Brain microvascular endothelial cell (primary cell): ENCODE measurements around the gene OR4Q2.
"Not testable (repeated sequence)": the region's sequence is repeated elsewhere in the genome, so short reads cannot be mapped to it uniquely, and the experiment has no call there.

ENCODE experiments used
- DNase-seq: peaks from one replicate; pipeline ENCODE4 v3.0.0-alpha.2; 2020
- H3K27ac ChIP-seq: fragments of 250-450 bp; sonication (Bioruptor Pico); 2 replicates; pipeline ENCODE4 v1.5.1; 2020; ENCODE audit warnings: mild to moderate bottlenecking, moderate library complexity
- H3K27me3 ChIP-seq: fragments of 250-450 bp; sonication (Bioruptor Pico); replicated peaks from 2 replicates; pipeline ENCODE4 v1.5.1; 2020; ENCODE audit warnings: mild to moderate bottlenecking
- H3K36me3 ChIP-seq: fragments of 250-450 bp; sonication (Bioruptor Pico); replicated peaks from 2 replicates; pipeline ENCODE4 v1.5.1; 2020; ENCODE audit warnings: mild to moderate bottlenecking
- H3K4me3 ChIP-seq: 2 replicates; pipeline ENCODE4 v1.5.1; 2011; ENCODE audit warnings: low read depth, mild to moderate bottlenecking, control low read depth, low read length, moderate library complexity
- in situ Hi-C: cut with HindIII; loops from 2 replicates; pipeline ENCODE4 v1.10.0; 2017; ENCODE audit warnings: low sequenced_read_pairs, low pct_ligation_motif_present
- TF ChIP-seq, protein P1 (sequence below): IDR thresholded peaks from 2 replicates; pipeline ENCODE4 v1.5.1; 2011; ENCODE audit warnings: low read depth, mild to moderate bottlenecking, moderate library complexity, low read length, control low read depth, inconsistent platforms; ENCODE audit errors: missing control alignments

OR4Q2 gene

DNA sequence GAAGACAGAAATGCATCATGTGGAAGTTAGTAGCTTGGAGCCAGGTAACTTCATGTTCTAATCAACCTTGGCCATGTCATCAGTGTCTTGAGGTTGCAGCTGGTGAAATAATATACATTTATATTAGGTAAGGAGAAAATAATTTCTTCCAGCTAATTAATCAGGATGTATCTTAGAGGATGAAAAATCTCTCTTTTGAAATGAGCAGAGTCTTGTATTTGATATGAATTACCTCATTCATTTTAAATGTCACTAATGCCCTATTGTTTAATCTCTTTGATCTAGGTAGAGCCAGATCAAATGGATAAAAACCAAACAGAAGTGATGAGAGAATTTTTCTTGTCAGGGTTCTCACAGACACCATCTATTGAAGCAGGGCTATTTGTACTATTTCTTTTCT lies at the start of gene OR4Q2:
TSS of gene OR4Q2 (plus strand) at position 301 of the 400 bp plus-strand sequence.
- in situ Hi-C loops: no loop called here
- no peaks in the 10 kb centered on the region for H3K27me3 ChIP-seq
- H3K4me3 ChIP-seq: no peak within 1 kb of the TSS
- H3K27ac ChIP-seq: no peak within 1 kb of the TSS
- TF ChIP-seq, protein P1, sequence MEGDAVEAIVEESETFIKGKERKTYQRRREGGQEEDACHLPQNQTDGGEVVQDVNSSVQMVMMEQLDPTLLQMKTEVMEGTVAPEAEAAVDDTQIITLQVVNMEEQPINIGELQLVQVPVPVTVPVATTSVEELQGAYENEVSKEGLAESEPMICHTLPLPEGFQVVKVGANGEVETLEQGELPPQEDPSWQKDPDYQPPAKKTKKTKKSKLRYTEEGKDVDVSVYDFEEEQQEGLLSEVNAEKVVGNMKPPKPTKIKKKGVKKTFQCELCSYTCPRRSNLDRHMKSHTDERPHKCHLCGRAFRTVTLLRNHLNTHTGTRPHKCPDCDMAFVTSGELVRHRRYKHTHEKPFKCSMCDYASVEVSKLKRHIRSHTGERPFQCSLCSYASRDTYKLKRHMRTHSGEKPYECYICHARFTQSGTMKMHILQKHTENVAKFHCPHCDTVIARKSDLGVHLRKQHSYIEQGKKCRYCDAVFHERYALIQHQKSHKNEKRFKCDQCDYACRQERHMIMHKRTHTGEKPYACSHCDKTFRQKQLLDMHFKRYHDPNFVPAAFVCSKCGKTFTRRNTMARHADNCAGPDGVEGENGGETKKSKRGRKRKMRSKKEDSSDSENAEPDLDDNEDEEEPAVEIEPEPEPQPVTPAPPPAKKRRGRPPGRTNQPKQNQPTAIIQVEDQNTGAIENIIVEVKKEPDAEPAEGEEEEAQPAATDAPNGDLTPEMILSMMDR: no peak
- DNase-seq: no peak
- H3K36me3 ChIP-seq: no peaks in the 10 kb centered on the region

DNA sequence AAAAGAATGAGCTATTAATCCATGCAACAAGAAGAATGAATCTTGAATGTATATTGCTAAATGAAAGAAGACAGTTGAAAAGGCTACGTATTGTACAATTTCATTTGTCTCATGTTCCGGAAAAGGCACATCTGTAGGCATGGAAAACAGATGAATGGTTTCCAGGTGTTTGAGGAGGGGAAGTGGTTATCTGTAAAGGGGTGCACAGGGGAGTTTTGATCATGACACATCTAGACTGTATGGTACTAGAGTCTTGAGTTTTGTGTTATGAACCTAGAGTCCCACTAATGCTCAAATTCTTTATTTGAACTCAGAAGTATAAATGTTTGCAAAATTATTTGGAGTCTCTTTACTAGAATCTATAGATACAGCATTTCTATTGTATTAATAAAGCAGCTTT lies 32.2 kb upstream of the OR4Q2 start:
- H3K27me3 ChIP-seq, DNase-seq, H3K36me3 ChIP-seq, H3K4me3 ChIP-seq, H3K27ac ChIP-seq, in situ Hi-C loops: not testable (repeated sequence)

DNA sequence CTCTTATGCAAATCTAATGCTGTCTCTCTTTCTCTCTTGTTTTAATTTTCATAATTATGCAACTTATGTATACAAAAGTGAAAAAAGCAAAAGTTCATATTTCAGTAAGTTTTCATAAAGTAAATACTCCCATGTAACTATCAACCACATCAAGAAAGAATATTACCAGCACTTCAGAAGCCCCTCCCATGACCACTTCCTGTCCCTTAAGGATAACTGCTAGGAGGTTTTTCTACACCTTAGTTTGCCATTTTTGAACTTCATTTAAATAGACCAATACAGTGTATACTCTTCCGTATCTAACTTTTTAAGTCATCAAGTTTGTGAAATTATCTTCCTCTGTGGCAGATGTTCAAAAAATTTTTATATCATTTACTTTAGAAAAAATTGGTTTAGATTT lies 27.1 kb upstream of the OR4Q2 start:
- Histone ChIP-seq H3K27ac (no peak overlapping the region), H3K36me3 (no peaks in the 10 kb centered on the region), H3K27me3 (no peaks in the 10 kb centered on the region), H3K4me3 (no peak overlapping the region)
- DNase-seq: no peak
- TF ChIP-seq, protein P1: no peak
- in situ Hi-C loops: no loop called here

DNA sequence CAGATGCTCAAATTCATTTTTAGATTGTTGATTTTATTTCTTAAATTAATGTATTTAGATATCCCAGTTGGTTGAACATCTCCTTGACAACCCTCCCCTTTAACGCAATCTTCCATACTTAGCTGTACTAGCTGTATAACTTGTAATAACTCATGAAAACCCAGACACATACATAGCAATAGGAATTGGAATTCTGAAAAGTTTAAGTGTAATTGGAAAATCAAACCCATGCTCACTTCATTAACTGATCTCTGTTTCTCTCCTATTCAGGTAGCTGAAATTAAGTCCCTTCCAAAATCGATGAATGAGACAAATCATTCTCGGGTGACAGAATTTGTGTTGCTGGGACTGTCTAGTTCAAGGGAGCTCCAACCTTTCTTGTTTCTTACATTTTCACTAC lies 26.7 kb upstream of the OR4Q2 start, which contains the start of gene OR4K15:
TSS of gene OR4K15 (plus strand) at position 301 of the 400 bp plus-strand sequence. CDS start at position 301, 0 bp downstream.
- in situ Hi-C loops: no loop called here
- no peaks in the 10 kb centered on the region for H3K36me3 ChIP-seq

DNA sequence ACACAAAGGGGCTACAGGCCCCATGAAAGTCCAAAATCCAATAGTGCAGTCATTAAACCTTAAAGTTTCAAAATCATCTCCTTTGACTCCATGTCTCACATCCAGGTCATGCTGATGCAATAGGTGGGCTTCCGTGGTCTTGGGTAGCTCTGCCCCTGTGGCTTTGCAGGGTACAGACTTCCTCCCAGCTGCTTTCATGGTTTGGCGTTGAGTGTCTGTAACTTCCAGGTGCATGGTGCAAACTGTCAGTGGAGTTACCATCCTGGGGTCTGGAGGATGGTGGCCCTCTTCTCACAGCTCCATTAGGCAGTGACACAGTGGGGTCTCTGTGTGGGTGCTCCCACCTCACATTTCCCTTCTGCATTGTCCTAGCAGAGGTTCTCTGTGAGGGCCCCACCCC lies 8.5 kb upstream of the OR4Q2 start:
- H3K4me3 ChIP-seq: no peak overlapping the region
- no peaks in the 10 kb centered on the region for H3K27me3 ChIP-seq
- H3K36me3 ChIP-seq: no peaks in the 10 kb centered on the region
- in situ Hi-C loops: no loop called here
- H3K27ac ChIP-seq: no peak overlapping the region
- TF ChIP-seq, protein P1: no peak
- no peak for DNase-seq

More for the DNA sequence above, 26.7 kb upstream of the OR4Q2 start, which contains the start of gene OR4K15:
- Histone ChIP-seq H3K27ac (no peak within 1 kb of the TSS), H3K4me3 (no peak within 1 kb of the TSS), H3K27me3 (no peaks in the 10 kb centered on the region)
- TF ChIP-seq, protein P1: no peak
- no peak for DNase-seq

DNA sequence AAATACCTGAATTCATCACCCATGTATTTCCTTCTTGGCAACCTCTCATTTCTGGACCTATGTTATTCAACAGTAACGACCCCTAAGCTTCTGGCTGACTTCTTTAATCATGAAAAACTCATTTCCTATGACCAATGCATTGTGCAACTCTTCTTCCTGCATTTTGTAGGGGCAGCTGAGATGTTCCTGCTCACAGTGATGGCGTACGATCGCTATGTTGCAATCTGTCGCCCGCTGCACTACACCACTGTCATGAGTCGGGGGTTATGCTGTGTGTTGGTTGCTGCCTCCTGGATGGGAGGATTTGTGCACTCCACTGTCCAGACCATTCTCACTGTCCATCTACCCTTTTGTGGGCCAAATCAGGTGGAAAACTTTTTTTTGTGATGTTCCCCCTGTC lies 356 bp downstream of the OR4Q2 start:
- DNase-seq: no peak
- in situ Hi-C loops: no loop called here
- TF ChIP-seq, protein P1: no peak

More for the DNA sequence above, 356 bp downstream of the OR4Q2 start:
- Histone ChIP-seq H3K36me3 (no peaks in the 10 kb centered on the region), H3K27ac (no peak overlapping the region), H3K4me3 (no peak overlapping the region), H3K27me3 (no peaks in the 10 kb centered on the region)
